ENCODE results near the gene TNS1. TPM values are rescaled to one million over a fixed set of nuclear protein-coding genes. Genes with fewer than 3 reads are reported as not detected.

The TNS1 gene
- total and polyA plus RNA-seq, 2 experiments from 2014 or later: 16.2 to 27.6 TPM

GRCh38 chr2:217900780-217901360 is 101.9 kb downstream of the TNS1 start:
- H3K36me3 ChIP-seq (replicated peaks; ENCODE audit: insufficient read depth, low read depth): no peaks in the 10 kb centered on the region
- no peak for TF ChIP-seq CTCF (IDR thresholded peaks at IDR 0.05; ENCODE audit: poor library complexity)
- TF ChIP-seq EZH2 (IDR thresholded peaks at IDR 0.05; ENCODE audit: borderline replicate concordance): no peak
- TF ChIP-seq EZH2phosphoT487 (IDR thresholded peaks at IDR 0.05; ENCODE audit: low read depth, severe bottlenecking, unreplicated experiment): no peak
- no peak for DNase-seq (ENCODE audit: low spot score)
- H3K27me3 ChIP-seq: no peaks in the 10 kb centered on the region
- H3K9me3 ChIP-seq (ENCODE audit: low read depth): no peaks in the 10 kb centered on the region
- H3K79me2 ChIP-seq: peaks cover 4% of the 10 kb centered on the region
- 97% methylated on average over 7 of the region's 7 CpGs for WGBS (ENCODE audit: low lambda C conversion rate, missing lambda C conversion rate)
- H3K9me2 ChIP-seq (replicated peaks; ENCODE audit: insufficient read depth): no peaks in the 10 kb centered on the region
- H3K4me3 ChIP-seq: no peak overlapping the region
- H2AFZ ChIP-seq: no peak overlapping the region
- no peak overlapping the region for H3K27ac ChIP-seq
- peaks cover 49% of the 10 kb centered on the region for H3K4me1 ChIP-seq (ENCODE audit: insufficient read depth)
- H4K20me1 ChIP-seq (ENCODE audit: insufficient read depth, poor library complexity, severe bottlenecking): no peaks in the 10 kb centered on the region
- no peak overlapping the region for H3K4me2 ChIP-seq

GRCh38 chr2:217900010-217900779 is 102.6 kb downstream of the TNS1 start:
- TF ChIP-seq CTCF (IDR thresholded peaks at IDR 0.05; ENCODE audit: poor library complexity) (no peak), EZH2phosphoT487 (IDR thresholded peaks at IDR 0.05; ENCODE audit: low read depth, severe bottlenecking, unreplicated experiment) (no peak), EZH2 (IDR thresholded peaks at IDR 0.05; ENCODE audit: borderline replicate concordance) (no peak)
- 81% methylated on average over 12 of the region's 16 CpGs for WGBS (ENCODE audit: low lambda C conversion rate, missing lambda C conversion rate)
- no peak overlapping the region for H2AFZ ChIP-seq
- no peak overlapping the region for H3K4me3 ChIP-seq
- peak; percentile 40 for DNase-seq (ENCODE audit: low spot score)
- no peaks in the 10 kb centered on the region for H4K20me1 ChIP-seq (ENCODE audit: insufficient read depth, poor library complexity, severe bottlenecking)
- peaks cover 49% of the 10 kb centered on the region for H3K4me1 ChIP-seq (ENCODE audit: insufficient read depth)
- no peak overlapping the region for H3K27ac ChIP-seq
- H3K36me3 ChIP-seq (replicated peaks; ENCODE audit: insufficient read depth, low read depth): no peaks in the 10 kb centered on the region
- H3K9me3 ChIP-seq (ENCODE audit: low read depth): no peaks in the 10 kb centered on the region
- H3K79me2 ChIP-seq: peaks cover 4% of the 10 kb centered on the region
- H3K9me2 ChIP-seq (replicated peaks; ENCODE audit: insufficient read depth): no peaks in the 10 kb centered on the region
- no peak overlapping the region for H3K4me2 ChIP-seq
- no peaks in the 10 kb centered on the region for H3K27me3 ChIP-seq

- 60% methylated on average over 11 of the region's 11 CpGs for WGBS (ENCODE audit: low lambda C conversion rate, missing lambda C conversion rate)
Measured at GRCh38 chr2:217899231-217900009, 103.4 kb downstream of the TNS1 start.

More at GRCh38 chr2:217899231-217900009, 103.4 kb downstream of the TNS1 start:
- peaks cover 45% of the 10 kb centered on the region for H3K4me1 ChIP-seq (ENCODE audit: insufficient read depth)
- no peak overlapping the region for H3K4me2 ChIP-seq
- peak; percentile 89 for DNase-seq (ENCODE audit: low spot score)
- H3K9me3 ChIP-seq (ENCODE audit: low read depth): no peaks in the 10 kb centered on the region
- peaks cover 4% of the 10 kb centered on the region for H3K79me2 ChIP-seq
- H3K27me3 ChIP-seq: no peaks in the 10 kb centered on the region
- no peaks in the 10 kb centered on the region for H3K9me2 ChIP-seq (replicated peaks; ENCODE audit: insufficient read depth)
- no peaks in the 10 kb centered on the region for H3K36me3 ChIP-seq (replicated peaks; ENCODE audit: insufficient read depth, low read depth)
- H4K20me1 ChIP-seq (ENCODE audit: insufficient read depth, poor library complexity, severe bottlenecking): no peaks in the 10 kb centered on the region
- H2AFZ ChIP-seq: no peak overlapping the region
- TF ChIP-seq EZH2 (IDR thresholded peaks at IDR 0.05; ENCODE audit: borderline replicate concordance) (no peak), CTCF (IDR thresholded peaks at IDR 0.05; ENCODE audit: poor library complexity) (peak; percentile 61), EZH2phosphoT487 (IDR thresholded peaks at IDR 0.05; ENCODE audit: low read depth, severe bottlenecking, unreplicated experiment) (no peak)
- H3K4me3 ChIP-seq: no peak overlapping the region
- peak overlapping the region; percentile 53 for H3K27ac ChIP-seq

All from hepatocyte (in vitro differentiated cells).